Psoas muscle (tissue), 8 donors: ENCODE data around the gene ATP8B4. TPM values are rescaled to one million over a fixed set of nuclear protein-coding genes. Genes with fewer than 3 reads are reported as not detected.

Experiments used
- ATAC-seq, 4 donors: fragments of 200-7000 bp; cut with Tn5 transposase; one replicate each; pipeline ENCODE4 v1.9.1; 2020; ENCODE audit warnings: moderate library complexity in 3 of 4, mild to moderate bottlenecking in 2 of 4
- DNase-seq, 2 donors: peaks; one replicate each; pipeline ENCODE4 v3.0.0-alpha.2; 2020
- H3K27ac ChIP-seq: fragments of 200-600 bp; one replicate; pipeline ENCODE4 v1.8.0; 2022
- H3K27me3 ChIP-seq, 3 donors: fragments of 200-600 bp in 1 of 3; one replicate each; pipeline versions ENCODE4 v1.6.1 to v1.8.0; 2013 to 2022; ENCODE audit warnings: low read length in 2 of 3, mild to moderate bottlenecking in 2 of 3, moderate library complexity in 1 of 3; ENCODE audit not compliant: insufficient read depth in 3 of 3
- H3K36me3 ChIP-seq, 2 donors: fragments of 200-600 bp in 1 of 2; one replicate each; pipeline versions ENCODE4 v1.6.1 to v1.8.0; 2013 to 2022; ENCODE audit warnings: low read depth in 1 of 2, mild to moderate bottlenecking in 1 of 2, moderate library complexity in 1 of 2; ENCODE audit not compliant: insufficient read depth in 1 of 2
- H3K4me1 ChIP-seq: fragments of 200-600 bp; one replicate; pipeline ENCODE4 v1.8.0; 2022
- H3K4me3 ChIP-seq: fragments of 200-600 bp; one replicate; pipeline ENCODE4 v1.8.0; 2022; ENCODE audit warnings: mild to moderate bottlenecking
- H3K9me3 ChIP-seq: fragments of 200-600 bp; one replicate; pipeline ENCODE4 v1.8.0; 2022
- CTCF ChIP-seq: fragments of 200-600 bp; IDR thresholded peaks from one replicate; pipeline ENCODE4 v1.8.0; 2022; ENCODE audit warnings: antibody characterized with exemption
- WGBS, 3 donors: extraction: QIAGEN DNeasy Blood & Tissue Kit; methylation state at CpG; one replicate each; pipeline versions ENCODE4 v1.1.6 to v1.1.7; 2013; 5-methylcytosine and 5-hydroxymethylcytosine counted together
- intact Hi-C, 2 donors: fragments of 100-400 bp; cut with DNase I; formaldehyde crosslinking; loops; one replicate each; pipeline versions ENCODE4 v1.11.0 to v1.14.2; 2022
- polyA plus RNA-seq, 3 donors: library from polyadenylated mRNA; stranded (reverse); fragments of 200-250 nt; gene quantifications; one replicate each; pipeline ENCODE4 v1.2.3, GENCODE V29; 2013
- total RNA-seq, 4 donors: library from RNA; stranded (reverse); fragmentation: NEBNext Ultra II Directional in 2 of 4; extraction: Animal tissue kit (Norgen Biotek cat#: 25700) in 2 of 4; gene quantifications; one replicate each; pipeline versions ENCODE4 v1.2.1 to v1.2.4, GENCODE V29; 2021 to 2023
- donor health status: healthy with polysubstance abuse.
- donor health status: DM: no; HTN: no; CAD: no; lungs with moderate emphysema.
- donor health status: Bipolar disorder and iron deficiency.
- donor health status: healthy.
- donor health status: DM: yes; HTN: yes; CAD: no.
- donor health status: DM: no; HTN: no; CAD: no.
- donor health status: DM: no; HTN: no; CAD: no.
- donor health status: DM: yes; HTN: yes; CAD: no.

The ATP8B4 gene
- total and polyA plus RNA-seq, 7 donors = 0.25 to 2.2 (median 1.0) TPM

GRCh38 chr15:49900903-49901235 lies 218.2 kb downstream of the ATP8B4 start:
- ATAC-seq (no peak), DNase-seq (no peak)
- intact Hi-C loops = no loop called here
- H3K36me3 ChIP-seq = no peaks in the 10 kb centered on the region
- no peaks in the 10 kb centered on the region for H3K9me3 ChIP-seq
- no peaks in the 10 kb centered on the region for H3K27me3 ChIP-seq
- peak overlapping the region; percentile 65 for H3K27ac ChIP-seq
- TF ChIP-seq CTCF = no peak
- H3K4me1 ChIP-seq = no peaks in the 10 kb centered on the region
- WGBS, 3 donors = 76 to 82% (median 79%) methylated on average over 1 of the region's 1 CpG
- no peak overlapping the region for H3K4me3 ChIP-seq

- DNase-seq (no peak), ATAC-seq (no peak)
- no peaks in the 10 kb centered on the region for H3K27me3 ChIP-seq
- H3K4me1 ChIP-seq = no peaks in the 10 kb centered on the region
- TF ChIP-seq CTCF = no peak
- H3K4me3 ChIP-seq = no peak overlapping the region
- H3K9me3 ChIP-seq = no peaks in the 10 kb centered on the region
- 45 to 51% (median 46%) methylated on average over 5 of the region's 5 CpGs for WGBS, 3 donors
- no peaks in the 10 kb centered on the region for H3K36me3 ChIP-seq
- H3K27ac ChIP-seq = no peak overlapping the region
- intact Hi-C loops = no loop called here
Measured at GRCh38 chr15:49900006-49900902, 218.8 kb downstream of the ATP8B4 start.

GRCh38 chr15:49898575-49899283 lies 220.3 kb downstream of the ATP8B4 start:
- H3K27me3 ChIP-seq = no peaks in the 10 kb centered on the region
- no peak for ATAC-seq
- no peaks in the 10 kb centered on the region for H3K9me3 ChIP-seq
- H3K36me3 ChIP-seq = no peaks in the 10 kb centered on the region
- intact Hi-C loops = no loop called here
- H3K4me1 ChIP-seq = no peaks in the 10 kb centered on the region
- H3K27ac ChIP-seq = no peak overlapping the region
- no peak for TF ChIP-seq CTCF
- no peak overlapping the region for H3K4me3 ChIP-seq
- WGBS, 3 donors = 95 to 98% (median 95%) methylated on average over 2 of the region's 2 CpGs
- no peak for DNase-seq

- intact Hi-C loops = no loop called here
- H3K4me3 ChIP-seq = no peak overlapping the region
- H3K36me3 ChIP-seq = no peaks in the 10 kb centered on the region
- no peak for ATAC-seq
- TF ChIP-seq CTCF = no peak
- DNase-seq = no peak
- H3K4me1 ChIP-seq = no peaks in the 10 kb centered on the region
- H3K9me3 ChIP-seq = no peaks in the 10 kb centered on the region
- no peaks in the 10 kb centered on the region for H3K27me3 ChIP-seq
- H3K27ac ChIP-seq = no peak overlapping the region
Measured at GRCh38 chr15:49898097-49898496, 220.9 kb downstream of the ATP8B4 start.
